Measurements from ENCODE around the gene WFIKKN1. TPM values are rescaled to one million over a fixed set of nuclear protein-coding genes. Genes with fewer than 3 reads are reported as not detected.
A peak's percentile ranks its signal among the peaks of the same experiment; 100 is the strongest.

Gene WFIKKN1
- total and polyA plus RNA-seq, 2 of the 13 experiments (the other 11 are each of a cell fraction or from before 2014, with no cell fraction given) = 1.7 to 4.9 TPM

DNA sequence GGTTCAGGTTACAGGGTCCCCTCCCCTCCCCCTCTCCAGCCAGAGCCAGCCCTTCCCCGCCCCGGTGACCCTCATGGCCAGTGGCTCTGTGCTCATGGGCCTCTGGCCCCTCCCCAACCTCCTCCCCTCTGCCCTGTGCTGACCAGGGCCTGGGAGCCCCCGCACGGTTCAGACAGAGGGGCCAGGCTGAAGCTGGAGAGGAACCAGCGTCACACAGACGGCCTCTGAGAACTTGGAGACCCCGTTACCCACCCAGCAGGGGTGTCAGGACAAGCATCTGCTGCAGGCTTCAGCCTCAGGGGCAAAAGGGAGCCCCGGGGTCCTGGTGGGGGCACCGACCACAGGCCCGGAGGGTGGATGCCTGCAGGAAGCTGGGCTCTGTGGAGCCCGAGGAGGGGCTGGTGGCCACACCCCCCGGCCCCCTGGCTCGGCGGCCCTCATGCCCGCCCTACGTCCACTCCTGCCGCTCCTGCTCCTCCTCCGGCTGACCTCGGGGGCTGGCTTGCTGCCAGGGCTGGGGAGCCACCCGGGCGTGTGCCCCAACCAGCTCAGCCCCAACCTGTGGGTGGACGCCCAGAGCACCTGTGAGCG, at the start of gene WFIKKN1 (continued):
- TF ChIP-seq ZBTB40 (IDR thresholded peaks at IDR 0.05) = no peak
- TF ChIP-seq ZBTB40 (CRISPR knock-in tag; IDR thresholded peaks at IDR 0.05) = 0 out of 2 replicates have a peak, but pooled peaks have one; percentile 19
- no peak for TF ChIP-seq ZNF607 (CRISPR knock-in tag; IDR thresholded peaks at IDR 0.05; ENCODE audit: borderline replicate concordance)
- no peak for TF ChIP-seq CREB1 (IDR thresholded peaks at IDR 0.05)
- no peak for TF ChIP-seq CREB1 (CRISPR knock-in tag; IDR thresholded peaks at IDR 0.05)
- TF ChIP-seq TFE3 (CRISPR knock-in tag; IDR thresholded peaks at IDR 0.05) = no peak
- no peak for TF ChIP-seq THAP8 (CRISPR knock-in tag; IDR thresholded peaks at IDR 0.05; ENCODE audit: borderline replicate concordance)
- TF ChIP-seq ZNF441 (CRISPR knock-in tag; IDR thresholded peaks at IDR 0.05; ENCODE audit: borderline replicate concordance) = no peak
- TF ChIP-seq ZNF672 (CRISPR knock-in tag; IDR thresholded peaks at IDR 0.05) = no peak
- 0 out of 2 replicates have a peak, but pooled peaks have one; percentile 35 for TF ChIP-seq ZNF224 (CRISPR knock-in tag; IDR thresholded peaks at IDR 0.05)
- TF ChIP-seq, protein P1, sequence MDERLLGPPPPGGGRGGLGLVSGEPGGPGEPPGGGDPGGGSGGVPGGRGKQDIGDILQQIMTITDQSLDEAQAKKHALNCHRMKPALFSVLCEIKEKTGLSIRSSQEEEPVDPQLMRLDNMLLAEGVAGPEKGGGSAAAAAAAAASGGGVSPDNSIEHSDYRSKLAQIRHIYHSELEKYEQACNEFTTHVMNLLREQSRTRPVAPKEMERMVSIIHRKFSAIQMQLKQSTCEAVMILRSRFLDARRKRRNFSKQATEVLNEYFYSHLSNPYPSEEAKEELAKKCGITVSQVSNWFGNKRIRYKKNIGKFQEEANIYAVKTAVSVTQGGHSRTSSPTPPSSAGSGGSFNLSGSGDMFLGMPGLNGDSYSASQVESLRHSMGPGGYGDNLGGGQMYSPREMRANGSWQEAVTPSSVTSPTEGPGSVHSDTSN (CRISPR knock-in tag; IDR thresholded peaks at IDR 0.05) = no peak
- TF ChIP-seq, protein P2, sequence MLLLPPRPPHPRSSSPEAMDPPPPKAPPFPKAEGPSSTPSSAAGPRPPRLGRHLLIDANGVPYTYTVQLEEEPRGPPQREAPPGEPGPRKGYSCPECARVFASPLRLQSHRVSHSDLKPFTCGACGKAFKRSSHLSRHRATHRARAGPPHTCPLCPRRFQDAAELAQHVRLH (CRISPR knock-in tag; IDR thresholded peaks at IDR 0.05; ENCODE audit: borderline replicate concordance, low read depth) = no peak
- TF ChIP-seq ZNF468 (CRISPR knock-in tag; IDR thresholded peaks at IDR 0.05) = no peak
